ENCODE measurements around the gene SHB.

DNA sequence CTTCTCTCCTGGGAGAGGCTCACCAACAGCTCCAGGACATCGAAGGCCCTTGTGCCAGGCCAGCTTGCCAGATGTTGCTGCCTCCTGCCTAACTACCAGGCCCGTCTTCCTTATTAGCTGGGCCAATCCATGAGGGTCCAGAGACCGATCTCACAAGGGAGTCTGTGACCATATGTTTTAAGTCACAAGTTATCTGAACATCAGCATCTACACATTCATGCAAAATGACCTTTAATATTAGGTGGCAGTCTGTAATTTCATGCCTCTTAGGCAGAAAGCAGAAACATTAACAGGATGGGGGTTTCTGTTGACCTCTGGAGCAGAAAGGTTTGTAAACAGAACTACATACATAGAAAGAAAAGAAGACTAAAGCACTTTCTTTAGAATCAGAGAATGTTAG is 90.0 kb downstream of the SHB start:
- TF ChIP-seq, protein P1, sequence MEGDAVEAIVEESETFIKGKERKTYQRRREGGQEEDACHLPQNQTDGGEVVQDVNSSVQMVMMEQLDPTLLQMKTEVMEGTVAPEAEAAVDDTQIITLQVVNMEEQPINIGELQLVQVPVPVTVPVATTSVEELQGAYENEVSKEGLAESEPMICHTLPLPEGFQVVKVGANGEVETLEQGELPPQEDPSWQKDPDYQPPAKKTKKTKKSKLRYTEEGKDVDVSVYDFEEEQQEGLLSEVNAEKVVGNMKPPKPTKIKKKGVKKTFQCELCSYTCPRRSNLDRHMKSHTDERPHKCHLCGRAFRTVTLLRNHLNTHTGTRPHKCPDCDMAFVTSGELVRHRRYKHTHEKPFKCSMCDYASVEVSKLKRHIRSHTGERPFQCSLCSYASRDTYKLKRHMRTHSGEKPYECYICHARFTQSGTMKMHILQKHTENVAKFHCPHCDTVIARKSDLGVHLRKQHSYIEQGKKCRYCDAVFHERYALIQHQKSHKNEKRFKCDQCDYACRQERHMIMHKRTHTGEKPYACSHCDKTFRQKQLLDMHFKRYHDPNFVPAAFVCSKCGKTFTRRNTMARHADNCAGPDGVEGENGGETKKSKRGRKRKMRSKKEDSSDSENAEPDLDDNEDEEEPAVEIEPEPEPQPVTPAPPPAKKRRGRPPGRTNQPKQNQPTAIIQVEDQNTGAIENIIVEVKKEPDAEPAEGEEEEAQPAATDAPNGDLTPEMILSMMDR (IDR thresholded peaks at IDR 0.05), result no peak
- no peak for TF ChIP-seq POLR2A (IDR thresholded peaks at IDR 0.05)

Measured in lower leg skin (tissue), 3 donors.